GM10266 (cell line): ENCODE measurements around the gene SKIDA1.

Experiments used
- DNase-seq: peaks from one replicate; pipeline ENCODE4 v3.0.0; 2012; ENCODE audit errors: extremely low spot score
- TF ChIP-seq, protein P1 (sequence below): IDR thresholded peaks from 2 replicates; pipeline ENCODE4 v1.5.1; 2012; ENCODE audit warnings: mild to moderate bottlenecking, low read depth; ENCODE audit not compliant: control insufficient read depth, insufficient read depth; ENCODE audit errors: missing control alignments

The SKIDA1 gene

DNA sequence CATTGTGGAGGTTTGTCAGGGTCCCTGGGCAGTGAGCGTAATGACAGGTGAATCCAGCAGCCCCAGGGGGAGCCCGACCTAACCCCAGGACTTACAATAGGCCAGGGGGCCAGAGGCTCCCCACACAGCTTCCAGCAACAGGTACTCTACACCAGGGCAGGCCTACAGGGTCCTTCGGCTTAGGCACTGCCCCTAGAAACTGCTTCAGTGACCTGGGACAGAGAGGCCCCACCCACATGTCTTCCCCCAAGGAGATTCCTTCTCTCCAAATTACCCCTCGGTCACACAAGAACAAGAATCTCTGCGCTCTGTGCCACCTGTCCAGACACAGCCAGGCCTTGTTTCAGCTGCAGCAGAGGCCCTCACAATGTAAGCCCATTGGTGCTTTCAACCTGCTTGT, 24.4 kb downstream of the SKIDA1 start:
- no peak for DNase-seq
- TF ChIP-seq, protein P1, sequence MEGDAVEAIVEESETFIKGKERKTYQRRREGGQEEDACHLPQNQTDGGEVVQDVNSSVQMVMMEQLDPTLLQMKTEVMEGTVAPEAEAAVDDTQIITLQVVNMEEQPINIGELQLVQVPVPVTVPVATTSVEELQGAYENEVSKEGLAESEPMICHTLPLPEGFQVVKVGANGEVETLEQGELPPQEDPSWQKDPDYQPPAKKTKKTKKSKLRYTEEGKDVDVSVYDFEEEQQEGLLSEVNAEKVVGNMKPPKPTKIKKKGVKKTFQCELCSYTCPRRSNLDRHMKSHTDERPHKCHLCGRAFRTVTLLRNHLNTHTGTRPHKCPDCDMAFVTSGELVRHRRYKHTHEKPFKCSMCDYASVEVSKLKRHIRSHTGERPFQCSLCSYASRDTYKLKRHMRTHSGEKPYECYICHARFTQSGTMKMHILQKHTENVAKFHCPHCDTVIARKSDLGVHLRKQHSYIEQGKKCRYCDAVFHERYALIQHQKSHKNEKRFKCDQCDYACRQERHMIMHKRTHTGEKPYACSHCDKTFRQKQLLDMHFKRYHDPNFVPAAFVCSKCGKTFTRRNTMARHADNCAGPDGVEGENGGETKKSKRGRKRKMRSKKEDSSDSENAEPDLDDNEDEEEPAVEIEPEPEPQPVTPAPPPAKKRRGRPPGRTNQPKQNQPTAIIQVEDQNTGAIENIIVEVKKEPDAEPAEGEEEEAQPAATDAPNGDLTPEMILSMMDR: no peak

DNA sequence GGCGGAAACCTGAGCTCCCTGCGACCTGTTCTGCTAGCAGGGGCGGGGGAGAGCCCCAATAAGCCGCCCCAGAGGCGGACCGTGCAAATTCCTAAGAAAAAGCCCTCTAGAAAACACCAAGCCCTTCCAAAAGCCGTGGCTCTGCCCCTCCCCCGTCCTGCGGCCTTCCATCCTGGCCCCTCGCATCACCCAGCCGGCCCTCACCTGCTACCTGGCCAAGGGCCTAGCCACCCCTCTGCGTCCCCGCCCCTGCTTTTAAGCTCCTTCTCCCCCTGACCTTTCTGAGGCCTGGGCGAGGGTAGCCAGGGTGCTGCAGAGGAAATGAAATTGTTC, 24.9 kb downstream of the SKIDA1 start:
- TF ChIP-seq, protein P1: no peak
- no peak for DNase-seq

DNA sequence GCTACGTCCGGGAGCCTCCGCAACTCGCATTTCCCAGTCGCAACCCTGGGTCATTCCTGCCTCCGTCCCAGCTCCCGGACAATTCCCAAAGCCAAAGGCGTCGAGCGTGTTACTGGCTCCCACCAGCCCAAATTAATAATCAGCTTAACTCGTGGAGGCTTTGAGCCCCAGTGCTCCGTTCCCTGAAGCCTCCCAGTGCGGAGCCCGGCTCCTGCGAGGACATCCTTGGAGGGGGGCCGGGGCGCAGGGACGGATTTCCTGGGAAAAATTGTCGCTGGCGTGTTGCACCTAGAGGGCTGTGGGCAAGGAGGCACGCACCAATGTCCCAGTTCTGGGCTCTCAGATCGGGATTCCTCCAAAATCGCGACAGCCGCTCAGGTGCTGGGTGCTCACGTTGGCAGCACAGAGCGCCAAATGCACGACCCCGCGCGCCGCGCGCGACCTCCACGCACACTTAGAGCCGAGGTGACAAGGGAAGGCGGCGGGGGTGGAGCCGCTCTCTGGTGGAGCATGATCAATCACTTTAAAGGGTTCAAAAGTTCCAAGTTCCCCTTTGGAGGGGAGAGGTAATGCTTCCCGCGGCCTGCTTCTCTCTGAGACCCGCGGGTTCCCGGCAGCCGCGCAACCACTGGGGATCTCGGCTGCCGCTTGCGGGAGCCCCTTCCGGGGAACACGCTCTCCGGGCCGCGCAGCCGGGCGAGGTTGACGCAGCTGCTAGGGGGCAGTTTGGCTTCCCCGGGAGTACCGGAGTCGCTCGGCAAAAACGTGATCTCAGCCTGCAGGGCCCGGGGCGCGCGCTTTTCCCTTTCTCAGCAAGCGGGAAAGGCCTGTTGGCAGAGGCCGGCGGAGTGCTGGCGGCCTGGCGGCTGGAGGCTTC, 25.5 kb downstream of the SKIDA1 start:
- DNase-seq: peak; percentile 61
- TF ChIP-seq, protein P1: no peak

DNA sequence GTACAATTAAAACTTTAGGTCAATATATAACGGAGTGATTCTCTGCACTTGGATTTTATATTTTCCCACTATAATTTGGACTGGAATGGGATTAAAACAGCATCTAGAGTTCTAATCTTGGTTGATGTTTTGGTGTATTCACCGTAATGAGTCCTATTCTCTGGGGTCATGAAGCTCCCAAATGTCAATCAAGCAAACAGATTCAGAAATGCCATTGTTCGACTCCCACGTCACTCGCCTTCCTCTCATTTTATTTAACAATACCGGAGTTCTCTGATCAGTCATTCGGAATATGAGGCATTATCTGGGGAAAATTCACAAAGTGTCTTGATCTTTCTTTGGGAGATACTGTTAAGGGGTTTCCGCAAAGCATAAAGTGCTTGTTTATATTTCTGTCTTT, 26.5 kb downstream of the SKIDA1 start:
- DNase-seq: no peak
- TF ChIP-seq, protein P1: no peak

DNA sequence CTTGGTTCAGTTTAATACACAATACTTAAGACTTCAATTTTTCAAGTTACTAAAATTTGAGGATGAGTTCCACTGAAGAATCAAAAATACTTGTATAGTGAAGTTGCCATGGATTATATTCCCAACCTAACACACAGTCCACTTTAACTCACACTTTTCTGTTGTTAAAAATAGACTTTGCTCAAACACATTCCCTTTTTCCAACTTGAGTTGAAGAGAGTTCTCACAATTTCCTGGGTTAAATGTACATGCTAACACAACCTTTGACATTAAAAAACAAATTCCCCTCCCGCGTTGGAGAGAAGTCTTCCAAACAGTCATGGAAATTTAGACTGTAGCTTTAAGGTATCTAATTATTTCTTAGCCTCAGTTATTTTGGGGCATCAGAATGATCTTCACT, 27.1 kb downstream of the SKIDA1 start:
- no peak for DNase-seq
- TF ChIP-seq, protein P1: no peak

DNA sequence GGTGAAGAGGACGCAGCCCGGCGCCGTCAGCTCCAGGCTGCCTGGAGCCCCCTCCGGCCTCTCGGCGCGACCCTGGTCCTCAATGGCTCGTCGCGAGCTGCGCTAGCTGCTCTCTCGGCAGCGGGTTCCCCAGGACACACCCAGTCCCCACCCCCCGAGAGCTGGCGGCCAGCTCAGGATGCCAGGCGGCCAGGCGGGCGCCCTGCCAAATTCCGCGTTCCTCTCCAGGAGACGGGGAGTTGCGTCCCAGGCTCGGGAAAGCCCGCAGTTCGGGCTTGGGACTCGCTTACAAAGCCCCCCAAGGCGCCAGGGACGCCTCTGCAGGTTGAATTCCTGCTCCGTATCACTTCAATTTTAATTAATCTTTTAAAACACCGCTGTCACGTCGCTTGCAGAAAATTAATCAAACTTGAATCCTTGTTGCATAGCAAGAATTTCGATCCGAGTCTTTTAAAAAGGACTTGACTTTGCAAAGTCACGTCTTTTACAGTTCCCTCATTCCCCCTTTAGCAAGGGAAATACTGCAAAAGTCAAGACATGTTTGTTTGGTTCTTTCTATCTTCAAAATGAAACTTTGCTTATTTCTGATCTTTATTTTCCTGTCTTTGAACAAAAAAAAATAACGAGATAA, 28.2 kb downstream of the SKIDA1 start:
- DNase-seq: peak; percentile 60
- TF ChIP-seq, protein P1: no peak

DNA sequence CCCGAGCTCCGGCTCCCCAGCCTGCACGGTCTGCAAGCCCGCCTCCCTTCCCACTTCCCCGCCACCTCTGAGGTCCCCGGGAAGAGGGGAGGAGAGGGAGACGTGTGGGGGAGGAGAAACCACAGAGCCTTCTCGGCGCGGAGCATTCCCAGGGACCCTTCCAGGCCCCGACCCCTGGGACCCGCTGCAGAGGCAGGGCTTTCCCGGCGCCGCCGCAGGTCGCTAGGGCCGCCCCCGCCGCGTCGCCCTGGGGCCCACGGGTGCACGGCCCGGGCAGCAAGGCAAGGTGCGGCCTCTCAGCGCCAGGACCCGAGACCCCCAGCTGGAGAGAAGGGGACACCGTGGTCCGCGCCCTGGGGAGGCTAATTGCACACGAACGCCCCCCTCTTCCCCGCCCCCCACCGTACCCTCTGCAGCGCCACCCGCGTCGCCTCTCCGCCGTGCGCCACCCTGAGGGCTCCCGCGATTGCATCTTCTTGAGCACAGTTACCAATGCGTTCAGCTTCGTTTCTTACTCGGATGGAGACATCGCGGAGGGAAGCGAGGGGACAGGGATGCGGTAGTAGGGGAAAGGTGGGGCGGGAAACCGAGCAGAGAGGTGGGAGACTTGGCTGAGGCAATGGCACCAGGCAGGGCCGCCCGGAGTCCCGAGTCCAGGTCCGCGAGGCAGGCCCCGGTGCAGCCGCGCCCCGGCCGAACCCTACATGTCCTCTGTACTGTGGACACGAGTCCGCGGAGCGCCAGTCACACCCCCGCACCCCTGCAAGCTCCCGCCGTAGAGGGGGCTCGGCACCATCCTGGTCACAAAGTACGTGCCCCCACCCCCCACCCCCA, 28.9 kb downstream of the SKIDA1 start:
- peak; percentile 72 for DNase-seq
- TF ChIP-seq, protein P1: peak; percentile 59
